Kidney (tissue), 14 donors: ENCODE data around the gene GJB2. TPM values are rescaled to one million over a fixed set of nuclear protein-coding genes. Genes with fewer than 3 reads are reported as not detected.

Experiments
- DNase-seq, 5 donors: peaks; one replicate each; pipeline ENCODE4 v3.0.0-alpha.2; 2013 to 2020
- FAIRE-seq: peaks from 2 replicates; lab custom pipeline; 2012; peaks lifted over from hg19 to GRCh38; lab: Jason Lieb, UNC
- H3K27ac ChIP-seq, 2 donors: one replicate each; pipeline ENCODE4 v1.7.0; 2013; ENCODE audit warnings: low read depth in 2 of 2, low read length in 2 of 2, inconsistent platforms in 1 of 2
- H3K27me3 ChIP-seq: one replicate; pipeline ENCODE4 v1.7.1; 2013; ENCODE audit warnings: low read length, inconsistent platforms; ENCODE audit not compliant: control insufficient read depth, insufficient read depth
- H3K36me3 ChIP-seq, 3 donors: one replicate each; pipeline versions ENCODE4 v1.7.0 to v1.7.1; 2013; ENCODE audit warnings: low read length in 3 of 3, control low read depth in 1 of 3, inconsistent platforms in 1 of 3; ENCODE audit not compliant: insufficient read depth in 3 of 3, control insufficient read depth in 2 of 3
- H3K4me1 ChIP-seq, 3 donors: one replicate each; pipeline versions ENCODE4 v1.7.0 to v1.7.1; 2013; ENCODE audit warnings: low read length in 3 of 3, inconsistent platforms in 1 of 3, low read depth in 1 of 3; ENCODE audit not compliant: control insufficient read depth in 2 of 3, insufficient read depth in 2 of 3
- H3K4me3 ChIP-seq, 3 donors: one replicate each; pipeline versions ENCODE4 v1.7.0 to v1.8.1; 2013; ENCODE audit warnings: low read length in 3 of 3, control low read depth in 1 of 3, inconsistent platforms in 1 of 3
- H3K9ac ChIP-seq, 3 donors: one replicate each; pipeline versions ENCODE4 v1.7.0 to v1.7.1; 2013; ENCODE audit warnings: low read length in 3 of 3, control low read depth in 1 of 3, inconsistent platforms in 1 of 3
- H3K9me3 ChIP-seq, 3 donors: one replicate each; pipeline versions ENCODE4 v1.7.0 to v1.7.1; 2013; ENCODE audit warnings: low read length in 3 of 3, control low read depth in 1 of 3, inconsistent platforms in 1 of 3; ENCODE audit not compliant: control insufficient read depth in 2 of 3, insufficient read depth in 1 of 3
- CTCF ChIP-seq: IDR thresholded peaks from 3 replicates; pipeline ENCODE4 v1.5.1; 2012; ENCODE audit warnings: mild to moderate bottlenecking, moderate library complexity, borderline replicate concordance; ENCODE audit not compliant: insufficient read depth; ENCODE audit errors: extremely low read depth
- intact Hi-C: fragments of 100-400 bp; cut with DNase I; formaldehyde crosslinking; loops from one replicate; pipeline ENCODE4 v1.11.1; 2022
- polyA plus RNA-seq: library from polyadenylated mRNA; stranded (reverse); fragments of 350-450 nt; fragmentation: Illumina TruSeq; extraction: RNeasy Lipid Tissue Mini Kit (QIAGEN cat#74804); gene quantifications from one replicate; pipeline ENCODE4 v1.2.3, GENCODE V29; 2014; ENCODE audit warnings: low read depth, low replicate concordance; ENCODE audit not compliant: insufficient read depth
- total RNA-seq: library from RNA; stranded (reverse); fragmentation: NEBNext Ultra II Directional; extraction: Animal tissue kit (Norgen Biotek cat#: 25700); gene quantifications from one replicate; pipeline ENCODE4 v1.2.1, GENCODE V29; 2021
- donor health status: control.
- donor health status: control.
- donor health status: control.
- donor health status: control.
- donor health status: control.
- donor health status: DM: yes; HTN: yes; CAD: no.
- donor health status: Normal renal cell carcinoma (clear cell type).

The GJB2 gene
- total and polyA plus RNA-seq, 2 donors from 2014 or later: 5.0 to 13.1 TPM

GRCh38 chr13:20170921-20171320 lies 21.8 kb downstream of the GJB2 start:
- H3K27me3 ChIP-seq: no peaks in the 10 kb centered on the region
- no peak for DNase-seq
- intact Hi-C loops: no loop called here
- no peaks in the 10 kb centered on the region for H3K4me1 ChIP-seq
- TF ChIP-seq CTCF: no peak
- no peak overlapping the region for H3K9ac ChIP-seq
- FAIRE-seq: no peak
- no peak overlapping the region for H3K27ac ChIP-seq
- no peaks in the 10 kb centered on the region for H3K36me3 ChIP-seq
- no peak overlapping the region for H3K4me3 ChIP-seq
- no peaks in the 10 kb centered on the region for H3K9me3 ChIP-seq

GRCh38 chr13:20168396-20168795 lies 24.3 kb downstream of the GJB2 start:
- intact Hi-C loops: no loop called here
- H3K27me3 ChIP-seq: peaks cover 1% of the 10 kb centered on the region
- H3K36me3 ChIP-seq: no peaks in the 10 kb centered on the region
- no peaks in the 10 kb centered on the region for H3K9me3 ChIP-seq
- FAIRE-seq (no peak), DNase-seq (no peak)
- no peak overlapping the region for H3K27ac ChIP-seq
- TF ChIP-seq CTCF: no peak
- no peak overlapping the region for H3K9ac ChIP-seq
- no peak overlapping the region for H3K4me3 ChIP-seq
- H3K4me1 ChIP-seq: no peaks in the 10 kb centered on the region

GRCh38 chr13:20165417-20166257 lies 27.1 kb downstream of the GJB2 start:
- Histone ChIP-seq H3K4me1 (peaks cover 0 to 4% (median 0%) of the 10 kb centered on the region in 3 donors), H3K4me3 (no peak overlapping the region), H3K9ac (no peak overlapping the region), H3K9me3 (no peaks in the 10 kb centered on the region), H3K27me3 (peaks cover 7% of the 10 kb centered on the region), H3K36me3 (no peaks in the 10 kb centered on the region), H3K27ac (no peak overlapping the region)
- peak in 2 of 5 donors; percentile 21 to 32 for DNase-seq
- intact Hi-C loops: no loop called here
- FAIRE-seq: no peak
- TF ChIP-seq CTCF: no peak
